ENCODE data around the gene HAL.

Gene HAL

GRCh38 chr12:95995238-95996031 lies 709 bp downstream of the HAL start:
- H3K4me3 ChIP-seq, result no peak overlapping the region
- DNase-seq (ENCODE audit: low spot score), result no peak
- no peak overlapping the region for H3K27ac ChIP-seq
- TF ChIP-seq CTCF (IDR thresholded peaks at IDR 0.05), result no peak

- TF ChIP-seq CTCF (IDR thresholded peaks at IDR 0.05), result no peak
- no peak for DNase-seq (ENCODE audit: low spot score)
- Histone ChIP-seq H3K27ac (no peak overlapping the region), H3K4me3 (no peak overlapping the region)
Observed at GRCh38 chr12:95994476-95994875, 1.7 kb downstream of the HAL start.

- TF ChIP-seq CTCF (IDR thresholded peaks at IDR 0.05), result no peak
Observed at GRCh38 chr12:95993907-95994306, 2.2 kb downstream of the HAL start.

GRCh38 chr12:95990136-95990535 lies 6.0 kb downstream of the HAL start:
- no peak overlapping the region for H3K4me3 ChIP-seq
- DNase-seq (ENCODE audit: low spot score), result no peak
- TF ChIP-seq CTCF (IDR thresholded peaks at IDR 0.05), result no peak
- H3K27ac ChIP-seq, result no peak overlapping the region

More at GRCh38 chr12:95993907-95994306, 2.2 kb downstream of the HAL start:
- DNase-seq (ENCODE audit: low spot score), result no peak
- Histone ChIP-seq H3K27ac (no peak overlapping the region), H3K4me3 (no peak overlapping the region)

- H3K4me3 ChIP-seq, result no peak overlapping the region
- no peak for DNase-seq (ENCODE audit: low spot score)
- no peak for TF ChIP-seq CTCF (IDR thresholded peaks at IDR 0.05)
- H3K27ac ChIP-seq, result no peak overlapping the region
Observed at GRCh38 chr12:95989504-95990123, 6.5 kb downstream of the HAL start.

GRCh38 chr12:95988506-95989275 lies 7.5 kb downstream of the HAL start:
- no peak for TF ChIP-seq CTCF (IDR thresholded peaks at IDR 0.05)
- Histone ChIP-seq H3K27ac (no peak overlapping the region), H3K4me3 (no peak overlapping the region)
- DNase-seq (ENCODE audit: low spot score), result no peak

All from coronary artery (tissue), 2 donors.